GM12874 (cell line): Measurements from ENCODE around the gene ABCC11.

ENCODE experiments used
- TF ChIP-seq, protein P1 (sequence below): IDR thresholded peaks from 2 replicates; pipeline ENCODE4 v1.5.1; 2011; ENCODE audit warnings: low read depth, mild to moderate bottlenecking, control low read depth, low read length, moderate library complexity; ENCODE audit not compliant: insufficient read depth

The ABCC11 gene

DNA sequence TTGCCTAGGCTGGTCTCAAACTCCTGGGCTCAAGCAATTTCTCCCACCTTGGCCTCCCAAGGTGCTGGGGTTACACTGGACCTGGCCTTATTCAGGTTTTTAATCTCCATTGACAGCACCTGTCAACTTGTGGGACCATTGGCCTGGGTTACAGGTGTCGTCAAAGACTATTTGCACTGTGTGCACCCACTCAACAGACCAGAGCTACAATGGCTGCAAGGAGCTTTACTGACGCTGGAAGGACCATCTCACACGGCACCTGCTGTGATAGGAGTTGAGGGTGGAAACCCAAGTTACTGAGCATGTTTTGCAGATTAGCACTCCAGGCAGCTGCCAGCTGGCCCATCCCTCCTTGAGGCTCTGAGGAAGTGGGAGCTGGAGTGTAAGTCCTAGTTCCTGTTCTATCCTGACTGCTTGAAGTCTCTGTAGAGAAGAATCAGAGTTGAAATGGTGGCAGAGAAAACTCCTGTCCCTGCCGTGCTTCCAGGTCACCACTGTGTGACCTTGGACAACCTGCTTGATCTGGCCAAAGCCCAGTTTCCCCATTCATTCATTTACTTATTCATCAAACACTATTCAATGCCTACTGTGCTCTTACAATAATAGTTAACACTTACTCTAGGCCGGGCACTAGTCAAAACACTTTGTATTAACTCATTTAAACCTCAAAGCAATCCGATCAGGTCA, 45.7 kb downstream of the ABCC11 start:
- TF ChIP-seq, protein P1, sequence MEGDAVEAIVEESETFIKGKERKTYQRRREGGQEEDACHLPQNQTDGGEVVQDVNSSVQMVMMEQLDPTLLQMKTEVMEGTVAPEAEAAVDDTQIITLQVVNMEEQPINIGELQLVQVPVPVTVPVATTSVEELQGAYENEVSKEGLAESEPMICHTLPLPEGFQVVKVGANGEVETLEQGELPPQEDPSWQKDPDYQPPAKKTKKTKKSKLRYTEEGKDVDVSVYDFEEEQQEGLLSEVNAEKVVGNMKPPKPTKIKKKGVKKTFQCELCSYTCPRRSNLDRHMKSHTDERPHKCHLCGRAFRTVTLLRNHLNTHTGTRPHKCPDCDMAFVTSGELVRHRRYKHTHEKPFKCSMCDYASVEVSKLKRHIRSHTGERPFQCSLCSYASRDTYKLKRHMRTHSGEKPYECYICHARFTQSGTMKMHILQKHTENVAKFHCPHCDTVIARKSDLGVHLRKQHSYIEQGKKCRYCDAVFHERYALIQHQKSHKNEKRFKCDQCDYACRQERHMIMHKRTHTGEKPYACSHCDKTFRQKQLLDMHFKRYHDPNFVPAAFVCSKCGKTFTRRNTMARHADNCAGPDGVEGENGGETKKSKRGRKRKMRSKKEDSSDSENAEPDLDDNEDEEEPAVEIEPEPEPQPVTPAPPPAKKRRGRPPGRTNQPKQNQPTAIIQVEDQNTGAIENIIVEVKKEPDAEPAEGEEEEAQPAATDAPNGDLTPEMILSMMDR: no peak

DNA sequence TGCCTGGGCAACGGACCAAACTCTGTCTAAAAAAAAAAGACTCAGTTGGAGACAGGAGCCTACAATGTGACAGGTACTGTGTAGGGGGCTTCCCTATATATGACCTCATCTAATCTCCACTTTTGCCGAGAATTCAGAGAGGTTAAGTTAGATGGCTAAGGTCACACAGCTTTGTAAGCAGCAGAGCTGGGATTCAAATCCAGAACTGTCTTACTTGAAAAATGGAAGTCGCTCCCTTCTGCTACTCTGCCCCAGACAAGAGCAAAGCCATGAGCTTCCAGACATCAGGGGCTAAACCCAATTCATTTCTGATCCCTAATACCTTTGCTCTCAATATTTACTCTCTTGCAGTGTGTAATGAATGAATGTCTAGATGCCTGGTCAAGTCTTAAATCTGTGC, 50.0 kb downstream of the ABCC11 start:
- TF ChIP-seq, protein P1: no peak

- TF ChIP-seq, protein P1: no peak
Measured at GRCh38 chr16:48194828-48195556, 52.3 kb downstream of the ABCC11 start.

DNA sequence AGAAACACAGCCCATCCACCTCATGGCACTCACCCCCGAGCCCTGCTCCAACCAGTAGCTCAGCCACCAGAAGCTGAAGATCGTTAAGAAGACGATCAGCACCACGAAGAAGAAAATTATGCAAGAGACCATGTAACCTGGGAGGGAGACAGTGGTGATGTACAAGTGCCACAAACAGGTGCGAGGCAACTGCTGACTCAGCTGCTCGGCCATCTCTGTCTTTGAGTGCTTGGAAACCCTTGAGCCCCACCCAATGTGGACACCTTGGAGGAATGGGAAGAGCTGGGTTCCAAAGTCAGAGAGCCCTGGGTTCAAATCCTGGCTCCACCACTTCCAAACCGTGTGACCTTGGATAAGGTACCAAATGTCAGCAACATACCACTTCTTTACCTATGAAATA, 53.5 kb downstream of the ABCC11 start:
- TF ChIP-seq, protein P1: no peak

GRCh38 chr16:48188449-48189102, 58.8 kb downstream of the ABCC11 start:
- TF ChIP-seq, protein P1: no peak

- TF ChIP-seq, protein P1: no peak
Measured at GRCh38 chr16:48187779-48188178, 59.6 kb downstream of the ABCC11 start.

- TF ChIP-seq, protein P1: no peak
Measured at GRCh38 chr16:48184681-48185080, 62.7 kb downstream of the ABCC11 start.
